ENCODE results near the gene MAPK14.
"Not testable (repeated sequence)": the region's sequence is repeated elsewhere in the genome, so short reads cannot be mapped to it uniquely, and the experiment has no call there.

The MAPK14 gene

DNA sequence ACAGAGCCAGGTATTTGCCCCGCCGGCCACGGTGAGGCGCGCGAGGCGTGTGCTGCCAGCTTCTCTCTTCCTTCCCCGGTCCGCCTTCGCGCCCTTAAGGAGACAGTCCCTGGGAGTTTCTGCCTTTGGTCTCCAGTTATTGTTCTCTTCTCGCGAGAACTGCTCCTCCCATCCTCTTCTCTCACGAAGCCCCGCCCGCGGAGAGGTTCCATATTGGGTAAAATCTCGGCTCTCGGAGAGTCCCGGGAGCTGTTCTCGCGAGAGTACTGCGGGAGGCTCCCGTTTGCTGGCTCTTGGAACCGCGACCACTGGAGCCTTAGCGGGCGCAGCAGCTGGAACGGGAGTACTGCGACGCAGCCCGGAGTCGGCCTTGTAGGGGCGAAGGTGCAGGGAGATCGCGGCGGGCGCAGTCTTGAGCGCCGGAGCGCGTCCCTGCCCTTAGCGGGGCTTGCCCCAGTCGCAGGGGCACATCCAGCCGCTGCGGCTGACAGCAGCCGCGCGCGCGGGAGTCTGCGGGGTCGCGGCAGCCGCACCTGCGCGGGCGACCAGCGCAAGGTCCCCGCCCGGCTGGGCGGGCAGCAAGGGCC lies at the start of gene MAPK14:
Gene MAPK14 (plus strand): TSS at position 308 of the 587 bp plus-strand sequence. CDS start 350 bp downstream, outside the sequence.
- peak; percentile 100 for DNase-seq

- not testable (repeated sequence) for DNase-seq
Measured at GRCh38 chr6:35980126-35980525, 47.5 kb upstream of the MAPK14 start.

DNA sequence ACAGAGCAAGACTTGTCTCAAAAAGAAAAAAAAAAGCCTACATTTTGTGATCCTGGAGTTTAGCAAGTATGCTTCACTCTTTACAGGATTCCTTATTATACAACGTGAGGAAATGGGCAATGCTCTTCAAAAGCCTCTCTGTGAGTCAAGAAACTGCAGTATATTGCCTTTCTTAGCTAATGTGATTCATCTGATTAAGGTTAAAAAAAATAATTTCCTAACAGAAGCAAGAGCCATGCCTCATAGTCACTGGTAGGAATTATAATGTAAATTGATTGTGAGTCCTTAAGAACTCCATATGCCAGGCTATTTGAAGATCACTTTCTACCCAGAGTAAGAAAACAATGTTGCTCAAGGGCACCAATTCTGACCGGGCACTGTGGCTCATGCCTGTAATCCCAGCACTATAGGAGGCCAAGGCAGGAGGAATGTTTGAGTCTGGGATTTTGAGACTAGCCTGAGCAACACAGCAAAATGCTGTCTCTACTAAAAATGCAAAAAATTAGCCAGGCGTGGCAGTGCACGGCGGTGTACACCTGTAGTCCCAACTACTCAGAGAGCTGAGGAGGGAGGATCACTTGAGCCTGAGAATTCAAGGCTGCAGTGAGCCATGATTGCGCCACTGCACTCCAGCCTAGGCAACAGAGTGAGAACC lies 46.5 kb upstream of the MAPK14 start:
- DNase-seq, result no peak

DNA sequence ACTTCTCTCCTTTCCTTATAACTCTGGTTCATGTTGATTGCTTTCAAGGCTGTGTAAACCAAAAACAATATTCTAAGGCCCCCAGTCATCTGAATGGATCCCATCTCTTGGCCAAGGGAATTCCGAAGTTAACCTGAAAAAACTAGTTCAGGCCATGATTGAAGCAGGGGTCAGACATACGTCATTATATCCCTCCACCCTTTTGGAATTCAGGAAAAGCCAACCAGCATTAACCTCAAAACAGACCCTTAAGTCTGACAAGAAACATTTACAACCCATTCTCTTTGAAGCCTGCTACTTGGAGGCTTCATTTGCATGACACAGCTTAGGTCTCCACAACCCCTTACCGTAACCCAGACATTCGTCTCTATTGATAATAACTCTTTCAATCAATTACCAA lies 42.9 kb upstream of the MAPK14 start:
- DNase-seq, result no peak

GRCh38 chr6:35988047-35988446 lies 39.6 kb upstream of the MAPK14 start:
- not testable (repeated sequence) for DNase-seq

- DNase-seq, result no peak
Measured at GRCh38 chr6:35993150-35993549, 34.5 kb upstream of the MAPK14 start.

- DNase-seq, result no peak
Measured at GRCh38 chr6:36000451-36000850, 27.2 kb upstream of the MAPK14 start.

DNA sequence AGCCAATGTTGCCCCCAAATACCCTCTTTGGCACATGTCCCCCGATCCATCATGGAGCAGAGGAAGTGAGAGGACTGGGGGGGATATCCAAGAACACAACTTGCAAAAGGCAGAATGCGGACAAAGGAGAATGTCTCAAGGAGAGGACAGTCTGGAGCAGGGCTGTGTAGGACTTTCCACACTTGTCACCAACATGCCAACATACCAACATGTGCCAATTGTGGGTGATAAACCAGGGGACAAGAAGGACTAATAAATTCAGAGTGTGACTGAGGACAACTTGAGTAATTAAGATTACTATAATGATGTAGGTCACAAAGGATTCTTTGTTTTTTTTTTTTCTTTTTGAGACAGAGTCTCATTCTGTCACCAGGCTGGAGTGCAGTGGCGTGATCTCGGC lies 11.9 kb upstream of the MAPK14 start:
- no peak for DNase-seq

GRCh38 chr6:36018339-36018738 lies 9.3 kb upstream of the MAPK14 start:
- DNase-seq, result no peak

DNA sequence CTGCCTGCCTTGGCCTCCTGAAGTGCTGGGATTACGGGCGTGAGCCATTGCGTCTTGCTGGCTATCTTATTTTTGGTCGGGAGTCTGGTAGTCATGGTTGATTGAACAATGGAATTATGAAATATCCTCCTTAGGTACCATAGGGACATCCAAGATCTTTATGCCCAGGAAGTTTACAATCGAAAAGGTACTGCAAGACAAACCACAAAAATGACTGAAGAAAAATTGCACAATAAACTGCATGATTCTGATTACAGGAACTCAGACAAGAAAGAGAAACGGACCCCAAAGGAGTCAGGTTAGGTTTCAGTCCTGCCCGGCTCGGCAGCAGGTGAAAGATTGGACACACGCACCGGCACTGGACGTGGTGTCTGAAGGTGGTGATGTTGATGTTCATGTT lies 8.4 kb upstream of the MAPK14 start:
- no peak for DNase-seq

DNA sequence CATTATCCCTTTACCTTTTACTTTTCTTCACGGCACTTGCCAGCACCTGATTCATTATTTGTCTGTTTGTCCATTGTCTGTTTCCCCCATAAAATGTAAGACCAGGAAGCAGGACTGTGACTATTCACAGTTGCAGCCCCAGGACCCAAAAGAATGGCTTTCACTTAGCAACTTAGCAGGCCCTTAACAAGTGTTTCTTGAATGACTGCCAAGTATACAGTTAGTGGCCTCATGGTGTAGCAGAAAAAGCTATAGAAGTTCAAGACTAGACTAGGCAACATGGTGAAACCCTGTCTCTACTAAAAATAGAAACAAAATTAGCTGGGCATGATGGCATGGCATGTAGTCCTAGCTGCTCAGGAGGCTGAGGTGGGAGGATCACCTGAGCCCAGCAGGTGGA lies 7.5 kb upstream of the MAPK14 start:
- no peak for DNase-seq

GRCh38 chr6:36023996-36024795 lies 3.4 kb upstream of the MAPK14 start, which contains the start of gene SLC26A8:
TSS of gene SLC26A8 (minus strand) at chr6:36024641. CDS start at chr6:36019707, 4,934 bp downstream.
- no peak for DNase-seq

GRCh38 chr6:36025260-36025931 lies 2.2 kb upstream of the MAPK14 start:
- DNase-seq, result no peak

DNA sequence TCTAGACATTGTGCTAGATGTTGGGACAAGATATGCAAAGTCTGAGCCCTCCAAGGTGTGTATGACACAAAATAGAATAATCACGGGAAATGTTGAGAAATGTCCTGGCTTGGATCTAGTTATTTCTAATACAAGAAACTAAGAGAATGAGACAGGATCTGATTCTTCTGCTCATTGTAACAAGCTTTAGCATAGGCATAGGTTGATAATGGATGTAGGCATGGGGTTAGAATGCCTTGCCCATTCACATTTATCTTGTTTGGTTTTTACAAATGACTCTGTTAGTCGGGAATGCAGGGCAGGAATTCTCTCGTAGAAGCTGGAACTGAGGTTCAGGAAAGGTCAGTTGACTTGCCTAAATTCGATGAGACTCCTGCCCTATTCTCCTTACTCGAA lies 1.7 kb upstream of the MAPK14 start:
- DNase-seq, result no peak

GRCh38 chr6:36028088-36028876 lies 674 bp downstream of the MAPK14 start:
- peak; percentile 45 for DNase-seq

DNA sequence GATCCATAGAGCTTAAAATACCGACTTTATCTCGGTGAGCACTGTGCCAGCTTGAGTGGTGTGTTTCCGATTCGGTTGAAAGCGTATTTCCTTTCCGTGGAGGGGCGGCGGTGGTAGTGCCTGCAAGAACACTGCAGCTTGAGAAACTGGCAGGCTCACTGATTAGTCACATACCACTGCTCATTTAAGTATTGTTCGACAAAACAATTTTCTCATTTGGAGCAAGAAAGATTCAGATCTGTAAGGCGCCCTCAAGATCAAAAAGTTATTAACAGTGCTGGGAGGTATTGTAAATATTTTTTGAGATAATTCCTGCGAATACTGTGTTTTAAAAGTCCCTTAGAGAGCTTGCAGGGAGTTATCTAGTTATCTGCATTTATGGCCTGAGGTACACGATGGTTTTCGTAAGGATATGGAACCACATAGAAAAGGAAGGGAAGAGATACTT lies 1.3 kb downstream of the MAPK14 start:
- DNase-seq, result peak; percentile 88

- DNase-seq, result no peak
Measured at GRCh38 chr6:36029464-36029863, 1.9 kb downstream of the MAPK14 start.

GRCh38 chr6:36032261-36032660 lies 4.7 kb downstream of the MAPK14 start:
- DNase-seq, result no peak

DNA sequence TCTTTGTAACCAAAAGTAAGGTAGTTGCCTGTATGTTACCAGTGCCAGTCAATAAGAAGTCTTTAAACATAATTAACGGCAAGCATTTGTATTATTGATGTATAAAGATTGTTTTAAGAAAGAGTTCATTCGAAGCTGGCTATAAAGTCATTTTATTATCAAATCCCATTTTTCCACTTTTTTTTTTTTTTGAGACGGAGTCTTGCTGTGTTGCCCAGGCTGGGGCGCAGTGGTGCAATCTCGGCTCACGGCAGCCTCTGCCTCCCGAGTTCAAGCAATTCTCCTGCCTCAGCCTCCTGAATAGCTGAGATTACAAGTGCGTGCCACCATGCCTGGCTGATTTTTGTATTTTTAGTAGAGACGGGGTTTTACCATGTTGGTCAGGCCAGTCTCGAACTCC lies 5.5 kb downstream of the MAPK14 start:
- not testable (repeated sequence) for DNase-seq

- peak; percentile 42 for DNase-seq
Measured at GRCh38 chr6:36033935-36034334, 6.3 kb downstream of the MAPK14 start.

GRCh38 chr6:36034441-36034840 lies 6.8 kb downstream of the MAPK14 start:
- no peak for DNase-seq

DNA sequence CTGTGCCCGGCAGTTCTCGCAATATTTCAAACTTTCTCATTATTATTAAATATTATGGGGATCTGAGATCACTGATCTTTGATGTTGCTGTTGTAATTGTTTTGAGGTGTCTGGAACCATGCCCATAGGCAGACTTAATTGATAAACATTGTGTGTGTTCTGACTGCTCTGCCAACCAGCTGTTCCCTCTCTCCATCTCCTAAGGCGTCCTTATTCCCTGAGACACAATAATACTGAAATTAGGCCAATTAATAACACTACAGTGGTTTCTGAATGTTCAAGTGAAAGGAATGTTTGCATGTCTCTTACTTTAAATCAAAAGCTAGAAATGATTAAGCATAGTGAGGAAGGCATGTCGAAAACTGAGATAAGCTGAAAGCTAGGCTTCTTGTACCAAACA lies 7.6 kb downstream of the MAPK14 start:
- peak; percentile 64 for DNase-seq
